Effector CD4-positive, alpha-beta T cell (primary cell): Measurements from ENCODE around the gene PPP6C.
A peak's percentile ranks its signal among the peaks of the same experiment; 100 is the strongest.
"Not testable (repeated sequence)": the region's sequence is repeated elsewhere in the genome, so short reads cannot be mapped to it uniquely, and the experiment has no call there.

ENCODE experiments used
- DNase-seq: peaks from one replicate; pipeline ENCODE4 v3.0.0-alpha.2; 2020

The PPP6C gene

DNA sequence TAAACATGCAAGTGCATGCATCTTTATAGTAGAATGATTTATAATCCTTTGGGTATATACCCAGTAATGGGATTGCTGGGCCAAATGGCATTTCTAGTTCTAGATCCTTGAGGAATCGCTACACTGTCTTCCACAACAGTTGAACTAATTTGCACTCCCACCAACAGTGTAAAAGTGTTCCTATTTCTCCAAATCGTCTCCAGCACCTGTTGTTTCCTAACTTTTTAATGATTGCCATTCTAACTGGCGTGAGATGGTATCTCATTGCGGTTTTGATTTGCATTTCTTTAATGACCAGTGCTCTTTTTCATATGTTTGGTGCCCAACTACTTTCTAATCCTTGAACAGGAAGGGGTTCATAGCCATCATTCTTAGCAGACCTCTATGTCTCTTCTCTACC is 7.8 kb downstream of the PPP6C start:
- DNase-seq, result not testable (repeated sequence)

GRCh38 chr9:125180876-125181275 is 8.7 kb downstream of the PPP6C start:
- no peak for DNase-seq

DNA sequence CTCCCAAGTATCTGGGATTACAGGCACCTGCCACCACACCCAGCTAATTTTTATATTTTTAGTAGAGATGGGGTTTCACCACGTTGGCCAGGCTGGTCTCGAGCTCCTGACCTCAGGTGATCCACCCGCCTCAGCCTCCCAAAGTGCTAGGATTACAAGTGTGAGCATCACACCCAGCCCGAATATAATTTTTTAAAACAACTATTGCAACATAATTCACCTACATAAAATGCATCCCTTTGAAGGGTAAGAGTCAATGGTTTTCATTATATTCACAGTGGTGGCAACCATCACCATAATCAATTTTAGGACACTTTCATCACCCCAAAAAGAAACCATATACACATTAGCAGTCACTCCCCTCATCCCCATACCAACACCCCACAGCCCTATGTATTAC is 9.8 kb downstream of the PPP6C start:
- not testable (repeated sequence) for DNase-seq

- DNase-seq, result no peak
Observed at GRCh38 chr9:125177888-125178287, 11.7 kb downstream of the PPP6C start.

DNA sequence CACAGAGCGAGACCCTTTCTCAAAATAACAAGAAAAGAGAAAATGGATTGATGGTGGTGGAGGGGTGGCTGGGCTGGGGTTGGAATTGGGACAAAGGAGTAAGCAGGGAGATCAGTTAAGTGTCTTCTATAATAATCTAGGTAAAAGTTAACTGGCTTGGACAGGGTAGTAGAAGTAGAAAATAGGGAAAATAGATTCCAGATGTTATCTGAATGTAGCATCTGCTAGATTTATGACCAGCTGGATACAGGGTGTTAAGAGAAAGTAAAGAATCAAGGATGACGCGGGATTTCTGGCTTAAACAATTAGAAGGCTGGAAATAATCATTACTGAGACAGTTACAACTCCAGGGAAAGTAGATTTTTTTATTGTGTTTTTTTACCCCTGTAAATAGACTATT is 13.0 kb downstream of the PPP6C start:
- DNase-seq, result no peak

- no peak for DNase-seq
Observed at GRCh38 chr9:125172031-125172755, 17.4 kb downstream of the PPP6C start.

GRCh38 chr9:125169895-125170294 is 19.7 kb downstream of the PPP6C start:
- DNase-seq, result no peak

- DNase-seq, result no peak
Observed at GRCh38 chr9:125166762-125167161, 22.8 kb downstream of the PPP6C start.

- DNase-seq, result not testable (repeated sequence)
Observed at GRCh38 chr9:125162891-125163290, 26.7 kb downstream of the PPP6C start.

- no peak for DNase-seq
Observed at GRCh38 chr9:125161284-125161918, 28.2 kb downstream of the PPP6C start.

GRCh38 chr9:125160750-125161149 is 28.9 kb downstream of the PPP6C start:
- no peak for DNase-seq

DNA sequence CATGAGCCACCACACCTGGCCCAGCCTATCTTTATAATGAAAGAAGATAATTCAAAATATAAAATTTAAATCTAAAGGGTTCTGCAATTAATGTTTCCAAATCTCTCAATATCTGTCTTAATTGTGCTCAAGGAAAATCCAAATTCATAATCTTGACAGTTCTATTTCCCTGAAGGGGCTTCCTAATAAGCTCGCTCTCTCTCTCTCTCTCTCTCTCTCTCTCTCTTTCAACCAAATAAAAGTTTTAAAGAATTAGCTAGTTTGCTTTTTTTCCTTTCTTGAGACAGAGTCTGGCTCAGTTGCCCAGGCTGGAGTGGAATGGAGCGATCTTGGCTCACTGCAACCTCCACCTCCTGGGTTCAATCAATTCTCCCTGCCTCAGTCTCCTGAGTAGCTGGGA is 33.1 kb downstream of the PPP6C start:
- DNase-seq, result no peak

DNA sequence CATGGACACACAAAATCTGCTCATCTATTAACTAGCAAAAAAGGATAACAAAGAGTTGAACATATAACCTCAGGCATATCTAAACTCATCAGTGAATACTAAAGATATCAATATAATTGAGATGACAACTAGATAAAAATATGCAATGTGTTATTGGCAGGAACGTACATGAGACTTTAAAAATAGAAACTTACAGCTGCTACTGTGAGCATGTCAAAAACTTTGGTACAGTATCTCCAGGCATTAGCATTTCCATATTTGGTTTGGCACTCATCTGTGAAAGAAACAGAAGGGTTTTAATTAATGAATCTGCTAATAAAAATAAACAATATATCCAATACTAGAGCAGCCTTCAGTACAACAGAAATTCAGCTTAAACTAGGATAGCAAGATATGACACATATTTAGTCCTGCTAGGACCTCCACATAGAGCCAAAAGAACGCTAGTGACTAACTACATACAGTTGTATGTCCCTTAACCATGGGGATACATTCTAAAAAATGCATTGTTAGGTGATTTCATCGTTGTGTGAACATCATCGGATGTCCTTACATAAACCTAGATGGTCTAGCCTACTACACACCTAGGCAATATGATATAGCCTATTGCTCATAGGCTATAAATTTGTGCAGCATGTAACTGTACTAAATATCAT is 35.8 kb downstream of the PPP6C start:
- DNase-seq, result no peak

DNA sequence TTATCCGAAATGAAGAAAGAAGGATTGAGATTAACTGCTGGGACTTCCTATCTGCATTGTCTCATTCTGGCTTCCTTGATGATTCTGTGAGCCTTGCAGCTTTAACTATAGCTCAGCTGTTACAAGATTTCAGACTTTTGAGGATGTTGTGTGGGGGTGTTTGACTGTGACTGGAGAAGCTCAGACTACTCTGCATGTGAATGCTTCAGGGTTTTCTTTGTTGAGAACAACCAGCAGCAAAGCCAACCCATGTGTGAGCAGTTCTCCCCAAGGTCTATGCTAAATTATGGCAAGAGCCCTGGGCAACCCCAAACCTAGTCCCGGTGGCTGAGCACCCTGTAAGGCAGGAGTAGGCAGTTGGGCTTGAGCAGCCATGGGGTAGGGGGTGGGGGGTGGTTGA is 37.9 kb downstream of the PPP6C start:
- no peak for DNase-seq

DNA sequence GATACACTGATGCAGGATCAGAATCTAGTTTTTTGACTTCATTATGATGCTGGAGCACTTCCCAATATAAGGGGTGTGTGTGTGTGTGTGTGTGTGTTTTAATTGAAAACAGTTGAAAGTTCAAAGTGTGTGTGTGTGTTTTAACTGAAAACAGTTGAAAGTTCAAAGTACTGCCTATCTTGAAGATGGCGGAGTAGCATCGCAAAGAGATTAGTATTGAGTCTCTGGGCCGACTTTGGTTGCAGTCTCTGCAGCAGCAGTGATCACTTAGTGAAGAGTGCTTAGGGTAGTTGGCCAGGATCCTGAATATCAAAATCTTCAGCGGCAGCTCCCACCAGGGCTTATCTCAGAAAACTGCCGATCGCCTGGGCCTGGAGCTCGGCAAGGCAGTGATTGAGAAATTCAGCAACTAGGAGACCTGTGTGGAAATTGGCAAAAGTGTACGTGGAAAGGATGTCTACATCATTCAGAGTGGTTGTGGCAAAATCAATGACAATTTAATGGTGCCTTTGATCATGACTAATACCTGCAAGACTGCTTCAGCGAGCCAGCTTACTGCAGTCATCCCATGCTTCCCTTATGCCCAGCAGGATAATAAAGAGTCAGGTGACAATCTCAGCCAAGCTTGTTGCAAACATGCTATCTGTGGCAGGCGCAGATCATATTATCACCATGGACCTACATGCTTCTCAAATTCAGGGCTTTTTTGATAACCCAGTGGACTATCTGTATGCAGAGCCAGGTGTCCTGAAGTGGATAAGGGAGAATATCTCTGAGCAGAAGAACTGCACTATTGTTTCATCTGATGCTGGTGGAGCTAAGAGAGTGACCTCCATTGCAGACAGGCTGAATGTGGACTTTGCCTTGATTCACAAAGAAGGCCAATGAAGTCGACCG is 39.0 kb downstream of the PPP6C start:
- DNase-seq, result no peak

DNA sequence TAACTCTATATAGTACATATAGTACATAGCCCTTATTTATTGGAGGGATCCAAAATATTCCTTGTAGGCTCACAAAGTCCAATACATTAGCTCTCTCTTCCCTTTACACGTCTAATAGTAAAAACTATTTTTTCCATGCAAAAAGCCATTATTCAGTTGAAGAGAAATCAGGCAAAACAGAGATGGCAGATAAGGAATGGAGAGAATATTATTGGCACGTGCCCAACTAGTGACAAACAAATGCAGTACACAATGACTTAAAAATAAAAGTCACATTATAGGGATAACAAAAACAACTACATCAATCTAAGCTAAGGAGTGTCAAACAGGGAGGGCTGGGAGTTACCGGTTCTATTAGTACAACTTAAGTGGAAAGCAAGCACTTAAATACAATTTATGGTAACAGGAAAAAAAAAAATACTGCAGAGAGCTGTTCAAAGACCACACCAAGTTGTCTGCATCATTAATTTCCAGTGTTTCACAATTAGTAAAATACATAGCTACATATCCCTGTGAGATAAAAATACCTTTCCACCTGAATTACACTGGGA is 42.1 kb downstream of the PPP6C start:
- DNase-seq, result no peak

DNA sequence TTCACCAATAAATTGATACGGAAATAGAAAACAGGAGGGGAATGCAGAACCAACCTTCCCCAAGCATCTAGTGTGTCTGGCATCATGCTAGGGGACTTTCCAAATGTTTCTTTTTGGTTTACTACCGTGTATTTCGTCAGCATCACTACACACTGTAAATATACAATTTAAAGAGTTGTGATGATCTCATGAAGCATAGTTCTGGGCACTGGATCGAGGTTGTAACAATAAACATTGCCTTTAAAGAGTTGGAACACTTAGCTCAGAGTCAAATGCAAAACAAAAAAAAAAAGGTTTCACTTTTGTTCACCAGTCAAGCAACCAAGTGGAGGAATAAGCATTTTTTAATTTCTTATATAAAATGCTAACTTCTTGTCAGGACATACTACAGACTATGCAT is 43.4 kb downstream of the PPP6C start:
- DNase-seq, result no peak

- DNase-seq, result no peak
Observed at GRCh38 chr9:125145425-125145824, 44.2 kb downstream of the PPP6C start.

- DNase-seq, result peak; percentile 99
Observed at GRCh38 chr9:125143377-125144090, 46.1 kb downstream of the PPP6C start, which contains the start of gene SCAI. Gene SCAI, minus strand, starts transcription at chr9:125143528. Its CDS starts 91 bp downstream, at chr9:125143437.

- DNase-seq, result peak; percentile 13
Observed at GRCh38 chr9:125142560-125143376, 46.8 kb downstream of the PPP6C start.

DNA sequence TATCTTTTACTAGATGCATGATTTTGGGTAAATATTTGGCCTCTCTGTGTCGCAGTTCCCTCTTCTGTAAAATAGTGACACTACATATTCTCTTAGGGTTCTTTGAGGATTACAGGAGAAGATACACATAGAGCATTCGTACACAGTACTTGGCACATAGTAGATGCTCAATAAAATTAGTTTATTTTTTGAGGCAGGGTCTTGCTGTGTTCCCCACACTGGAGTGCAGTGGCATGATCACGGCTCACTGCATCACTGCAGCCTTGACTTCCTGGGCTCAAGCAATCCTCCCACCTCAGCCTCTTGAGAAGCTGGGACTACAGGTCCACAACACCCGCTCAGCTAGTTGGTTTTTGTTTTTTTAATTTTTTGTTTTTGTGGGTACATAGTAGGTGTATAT is 47.9 kb downstream of the PPP6C start:
- DNase-seq, result no peak
